ENCODE data around the gene PYROXD2.

DNA sequence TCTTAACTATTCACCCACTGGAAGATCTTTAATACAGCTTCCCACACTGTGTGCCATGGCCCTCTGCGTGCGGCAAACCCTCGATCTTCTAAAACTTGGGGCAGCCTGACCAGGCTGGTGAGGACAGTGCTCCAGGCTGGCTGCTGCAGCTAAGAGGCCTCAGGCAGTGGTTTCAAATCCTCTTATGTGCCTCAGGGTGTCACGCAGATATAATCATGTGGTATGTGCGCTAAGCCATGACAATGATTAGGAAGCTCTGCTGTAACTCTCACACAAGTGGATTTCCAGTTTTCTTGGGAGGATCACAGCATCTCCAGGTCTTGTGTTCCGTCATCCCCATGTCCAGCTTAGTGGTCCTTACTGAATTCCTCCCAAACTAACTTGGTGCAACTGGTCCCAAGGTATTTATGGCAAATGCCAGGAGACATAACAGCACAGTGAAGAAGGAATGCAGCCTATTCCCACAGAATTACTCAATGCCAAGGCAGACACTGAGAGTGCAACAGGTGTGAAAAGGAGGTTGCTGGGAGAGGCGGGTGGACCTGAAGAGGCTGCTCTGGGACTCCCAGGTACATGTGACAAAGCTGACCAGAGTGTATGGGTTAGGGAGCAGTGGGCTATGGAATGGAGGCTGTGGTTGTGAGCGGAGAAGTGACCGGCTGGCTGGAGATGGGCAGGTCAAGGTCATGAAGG is 29.5 kb upstream of the PYROXD2 start:
- TF ChIP-seq, protein P1, sequence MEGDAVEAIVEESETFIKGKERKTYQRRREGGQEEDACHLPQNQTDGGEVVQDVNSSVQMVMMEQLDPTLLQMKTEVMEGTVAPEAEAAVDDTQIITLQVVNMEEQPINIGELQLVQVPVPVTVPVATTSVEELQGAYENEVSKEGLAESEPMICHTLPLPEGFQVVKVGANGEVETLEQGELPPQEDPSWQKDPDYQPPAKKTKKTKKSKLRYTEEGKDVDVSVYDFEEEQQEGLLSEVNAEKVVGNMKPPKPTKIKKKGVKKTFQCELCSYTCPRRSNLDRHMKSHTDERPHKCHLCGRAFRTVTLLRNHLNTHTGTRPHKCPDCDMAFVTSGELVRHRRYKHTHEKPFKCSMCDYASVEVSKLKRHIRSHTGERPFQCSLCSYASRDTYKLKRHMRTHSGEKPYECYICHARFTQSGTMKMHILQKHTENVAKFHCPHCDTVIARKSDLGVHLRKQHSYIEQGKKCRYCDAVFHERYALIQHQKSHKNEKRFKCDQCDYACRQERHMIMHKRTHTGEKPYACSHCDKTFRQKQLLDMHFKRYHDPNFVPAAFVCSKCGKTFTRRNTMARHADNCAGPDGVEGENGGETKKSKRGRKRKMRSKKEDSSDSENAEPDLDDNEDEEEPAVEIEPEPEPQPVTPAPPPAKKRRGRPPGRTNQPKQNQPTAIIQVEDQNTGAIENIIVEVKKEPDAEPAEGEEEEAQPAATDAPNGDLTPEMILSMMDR (IDR thresholded peaks at IDR 0.05): no peak
- TF ChIP-seq POLR2A (IDR thresholded peaks at IDR 0.05): no peak
